Measurements from ENCODE around the gene SH2D3C. TPM values are rescaled to one million over a fixed set of nuclear protein-coding genes. Genes with fewer than 3 reads are reported as not detected.

Gene SH2D3C
- total and polyA plus RNA-seq, 2 of the 8 experiments (the other 6 are each of a cell fraction or from before 2014, with no cell fraction given): 6.4 to 8.1 TPM

GRCh38 chr9:127744398-127745110, 33.9 kb downstream of the SH2D3C start:
- TF ChIP-seq FOSL1 (IDR thresholded peaks at IDR 0.05; ENCODE audit: insufficient read depth, low read depth, low read length) (no peak), CHD2 (IDR thresholded peaks at IDR 0.05; ENCODE audit: low read length) (no peak), CREB1 (IDR thresholded peaks at IDR 0.05) (no peak), CBX8 (IDR thresholded peaks at IDR 0.05; ENCODE audit: borderline replicate concordance, low read depth, low read length) (no peak), CTBP2 (IDR thresholded peaks at IDR 0.05; ENCODE audit: borderline replicate concordance, insufficient read depth, insufficient read length, low read length) (no peak), GTF2F1 (IDR thresholded peaks at IDR 0.05; ENCODE audit: borderline replicate concordance, low read depth, low read length) (no peak), RXRA (IDR thresholded peaks at IDR 0.05; ENCODE audit: insufficient read depth, low read depth, low read length) (no peak), ZNF274 (IDR thresholded peaks at IDR 0.05; ENCODE audit: borderline replicate concordance, extremely low read depth, low read length) (no peak)
- no peak overlapping the region for H4K8ac ChIP-seq (ENCODE audit: extremely low read depth, insufficient read depth, low read length)
- FAIRE-seq (no peak), DNase-seq (ENCODE audit: low read depth in 1 of 2, low spot score in 2 of 2) (no peak)
- H3K4me3 ChIP-seq (ENCODE audit: extremely low read depth in 1 of 4, insufficient read depth in 2 of 4, low read depth in 3 of 4, low read length in 4 of 4): no peak overlapping the region
- H2BK12ac ChIP-seq (ENCODE audit: low read depth, low read length): no peak overlapping the region
- no peaks in the 10 kb centered on the region; a peak in 2 of 7 replicates for H3K4me1 ChIP-seq (replicated peaks in 1 of 4; ENCODE audit: control insufficient read depth in 3 of 4, insufficient read depth in 4 of 4, low read length in 3 of 4)
- H3K79me1 ChIP-seq (ENCODE audit: low read depth, low read length): no peaks in the 10 kb centered on the region
- no peak overlapping the region for H4K91ac ChIP-seq (replicated peaks; ENCODE audit: insufficient read length, low read length)
- H3K27me3 ChIP-seq (replicated peaks in 1 of 4; ENCODE audit: control insufficient read depth in 3 of 4, extremely low read depth in 1 of 4, insufficient read depth in 3 of 4, low read length in 3 of 4): no peaks in the 10 kb centered on the region
- H3K27ac ChIP-seq (ENCODE audit: low read depth, low read length): no peak overlapping the region
- H4K5ac ChIP-seq (ENCODE audit: insufficient read length, low read depth, low read length): no peak overlapping the region
- no peak overlapping the region for H3K14ac ChIP-seq (ENCODE audit: insufficient read length)
- H3K23ac ChIP-seq (ENCODE audit: insufficient read length): no peak overlapping the region
- no peak overlapping the region for H2BK5ac ChIP-seq (ENCODE audit: low read depth, low read length)
- H2BK15ac ChIP-seq (ENCODE audit: low read length): no peak overlapping the region
- H3K56ac ChIP-seq (replicated peaks; ENCODE audit: insufficient read length, low read depth, low read length): no peak overlapping the region
- CTCF ChIA-PET (ENCODE audit: partially characterized antibody): interaction anchor here (0.6 to 7.3 kb wide), 21 partner anchors 9 to 1073 kb away, joined by 3 to 37 read pairs (median 3); partner anchors contain the start of genes CDK9, ENG and TOR2A
- H3K18ac ChIP-seq (ENCODE audit: extremely low read depth, low read length): no peak overlapping the region
- WGBS, 2 experiments (ENCODE audit: extremely low coverage in 1 of 2, insufficient coverage in 1 of 2, insufficient read length in 1 of 2, insufficient replicate concordance in 2 of 2, low coverage in 1 of 2, low lambda C conversion rate in 2 of 2, missing lambda C conversion rate in 1 of 2): 90% methylated on average over 17 of the region's 19 CpGs; no CpG with 5 or more reads in 1 of the 2 experiments
- no peak overlapping the region for H3K9ac ChIP-seq (replicated peaks in 1 of 4; ENCODE audit: extremely low read depth in 1 of 4, low read depth in 3 of 4, low read length in 3 of 4)
- H2AK5ac ChIP-seq (ENCODE audit: low read depth, low read length): no peak overlapping the region
- H3K9me3 ChIP-seq (ENCODE audit: insufficient read depth in 2 of 2, low read depth in 1 of 2, low read length in 1 of 2): no peaks in the 10 kb centered on the region
- peaks cover 7% of the 10 kb centered on the region; the same call in 1 of the 2 replicates for H3K23me2 ChIP-seq (ENCODE audit: low read depth, low read length)
- POLR2A ChIA-PET (ENCODE audit: partially characterized antibody): interaction anchor here (0.9 to 2.1 kb wide), 6 partner anchors 10 to 84 kb away, joined by 3 to 12 read pairs (median 4); partner anchors contain the start of gene TOR2A
- no peak overlapping the region for H3K4ac ChIP-seq (replicated peaks; ENCODE audit: insufficient read length, low read depth, low read length)
- H3K4me2 ChIP-seq (ENCODE audit: insufficient read depth in 1 of 2, low read depth in 2 of 2, low read length in 2 of 2): no peak overlapping the region
- H2AFZ ChIP-seq (ENCODE audit: low read length): no peak overlapping the region
- H3K36me3 ChIP-seq (ENCODE audit: control insufficient read depth in 2 of 4, insufficient read depth in 4 of 4, low read length in 3 of 4): no peaks in the 10 kb centered on the region; a peak in 2 of 8 replicates
- H2BK20ac ChIP-seq (ENCODE audit: low read length): no peak overlapping the region
- no peaks in the 10 kb centered on the region for H3K79me2 ChIP-seq (ENCODE audit: control insufficient read depth in 1 of 2, insufficient read depth in 2 of 2, low read length in 2 of 2)
- H2BK120ac ChIP-seq (replicated peaks; ENCODE audit: low read depth, low read length): no peak overlapping the region
- peaks cover 0 to 7% of the 10 kb centered on the region in 2 experiments for H4K20me1 ChIP-seq (replicated peaks in 1 of 2; ENCODE audit: control insufficient read depth in 1 of 2, insufficient read depth in 2 of 2, low read length in 2 of 2)
